HepG2 (cell line): Measurements from ENCODE around the gene C11orf91. TPM values are rescaled to one million over a fixed set of nuclear protein-coding genes. Genes with fewer than 3 reads are reported as not detected.

Experiments used
- ATAC-seq: fragments of 200-7000 bp; cut with Tn5 transposase; 3 replicates; pipeline ENCODE4 v1.9.1; 2020; ENCODE audit warnings: mild to moderate bottlenecking, moderate library complexity
- BruUV-seq: library from RNA; stranded (reverse); fragments of 400-500 nt; replicated peaks from 2 replicates; lab custom pipeline; 2021; lab: Mats Ljungman, UMichigan
- CTCF ChIA-PET: fragments of 300-600 bp; formaldehyde crosslinking; extraction: SDS; loops from one replicate; lab custom pipeline; 2021; ENCODE audit warnings: low total read pairs, inconsistent platforms, low intra/inter-chr PET ratio; lab: Yijun Ruan, JAX
- POLR2A ChIA-PET: fragments of 350-600 bp; sonication (Branson Sonifier 250); formaldehyde crosslinking; loops from one replicate; lab custom pipeline; 2020; ENCODE audit warnings: antibody characterized with exemption, inconsistent platforms; lab: Yijun Ruan, JAX
- DNase-seq: peaks from one replicate; pipeline ENCODE4 v3.0.0-alpha.2; 2015; ENCODE audit warnings: low spot score
- FAIRE-seq: peaks from 3 replicates; lab custom pipeline; 2011; peaks lifted over from hg19 to GRCh38; lab: Jason Lieb, UNC
- H2AFZ ChIP-seq: one replicate; pipeline ENCODE4 v1.6.1; 2011; ENCODE audit warnings: low read length, inconsistent platforms
- H3K27ac ChIP-seq: fragments of 300-600 bp; 3 replicates; pipeline ENCODE4 v1.8.0; 2011; ENCODE audit warnings: mixed run types, mild to moderate bottlenecking, mixed read lengths, low read length, inconsistent platforms; ENCODE audit not compliant: insufficient read depth; ENCODE audit errors: extremely low read length
- H3K27me3 ChIP-seq, 2 experiments: fragments of 200-600 bp in 1 of 2; 2 replicates in 1 of 2; 3 replicates in 1 of 2; pipeline versions ENCODE4 v1.6.0 to v1.8.0; 2011; ENCODE audit warnings: low read length in 2 of 2, mild to moderate bottlenecking in 2 of 2, moderate library complexity in 2 of 2, inconsistent platforms in 1 of 2; ENCODE audit not compliant: insufficient read depth in 2 of 2, control insufficient read depth in 1 of 2
- H3K36me3 ChIP-seq, 2 experiments: fragments of 200-600 bp in 1 of 2; replicated peaks in 1 of 2; 2 replicates in 1 of 2; 3 replicates in 1 of 2; pipeline versions ENCODE4 v1.5.1 to v1.8.0; 2011; ENCODE audit warnings: low read length in 2 of 2, inconsistent platforms in 1 of 2; ENCODE audit not compliant: insufficient read depth in 2 of 2, control insufficient read depth in 1 of 2
- H3K4me1 ChIP-seq: 2 replicates; pipeline ENCODE4 v1.5.1; 2012; ENCODE audit warnings: low read length, inconsistent platforms; ENCODE audit not compliant: insufficient read depth
- H3K4me2 ChIP-seq: 2 replicates; pipeline ENCODE4 v1.6.0; 2011; ENCODE audit warnings: low read depth, low read length, inconsistent platforms
- H3K4me3 ChIP-seq, 3 experiments: fragments of 200-600 bp in 1 of 3; sonication (generic), shearing (Covaris generic) in 1 of 3; replicated peaks in 1 of 3; 2 replicates each; pipeline ENCODE4 v1.5.1; 2011 to 2016; ENCODE audit warnings: low read length in 3 of 3, inconsistent platforms in 2 of 3, low read depth in 2 of 3, mild to moderate bottlenecking in 2 of 3, control low read depth in 1 of 3, mixed read lengths in 1 of 3; ENCODE audit not compliant: insufficient read depth in 1 of 3
- H3K79me2 ChIP-seq: one replicate; pipeline ENCODE4 v1.6.1; 2011; ENCODE audit warnings: low read length, inconsistent platforms; ENCODE audit not compliant: insufficient read depth
- H3K9ac ChIP-seq: 2 replicates; pipeline ENCODE4 v1.6.0; 2011; ENCODE audit warnings: mild to moderate bottlenecking, low read depth, low read length, inconsistent platforms; ENCODE audit not compliant: insufficient read depth
- H3K9me3 ChIP-seq: 2 replicates; pipeline ENCODE4 v1.5.1; 2012; ENCODE audit warnings: mild to moderate bottlenecking, low read length
- H4K20me1 ChIP-seq: 2 replicates; pipeline ENCODE4 v1.6.0; 2011; ENCODE audit warnings: inconsistent platforms, mild to moderate bottlenecking, low read length, moderate library complexity; ENCODE audit not compliant: insufficient read depth
- CEBPB ChIP-seq: IDR thresholded peaks from 2 replicates; pipeline ENCODE4 v1.6.1; 2011; ENCODE audit warnings: low read depth, low read length, improper control_type of control experiment, borderline replicate concordance
- CEBPG ChIP-seq: IDR thresholded peaks from 2 replicates; pipeline ENCODE4 v1.6.1; 2016
- HOXD1 ChIP-seq: sonication (generic); formaldehyde crosslinking; IDR thresholded peaks from 2 replicates; pipeline ENCODE4 v1.5.0; 2020; ENCODE audit warnings: missing genetic modification reagents
- IRF9 ChIP-seq: sonication (generic); formaldehyde crosslinking; IDR thresholded peaks from 2 replicates; pipeline ENCODE4 v1.8.0; 2022; ENCODE audit warnings: missing genetic modification reagents, mild to moderate bottlenecking, borderline replicate concordance
- KDM6A ChIP-seq: IDR thresholded peaks from 2 replicates; pipeline ENCODE4 v1.6.1; 2016; ENCODE audit warnings: low read depth
- KLF12 ChIP-seq: sonication (generic); formaldehyde crosslinking; IDR thresholded peaks from 2 replicates; pipeline ENCODE4 v1.4.0; 2020; ENCODE audit warnings: missing genetic modification reagents, borderline replicate concordance
- KLF13 ChIP-seq: sonication (generic); formaldehyde crosslinking; IDR thresholded peaks from 2 replicates; pipeline ENCODE4 v1.4.0; 2020; ENCODE audit warnings: mild to moderate bottlenecking, missing genetic modification reagents
- KLF6 ChIP-seq: IDR thresholded peaks from 2 replicates; pipeline ENCODE4 v1.8.0; 2016; ENCODE audit warnings: missing biosample characterization, missing genetic modification reagents
- NR2F1 ChIP-seq, 2 experiments: fragments of 450-650 bp in 1 of 2; formaldehyde crosslinking in 1 of 2; IDR thresholded peaks; 2 replicates each; pipeline versions ENCODE4 v1.5.0 to v1.6.1; 2016 to 2020; ENCODE audit warnings: mild to moderate bottlenecking in 1 of 2, missing compliant biosample characterization in 1 of 2, missing genetic modification reagents in 1 of 2, moderate library complexity in 1 of 2
- ONECUT2 ChIP-seq: sonication (generic); formaldehyde crosslinking; IDR thresholded peaks from 2 replicates; pipeline ENCODE4 v1.4.0; 2020; ENCODE audit warnings: missing genetic modification reagents
- TBX2 ChIP-seq: sonication (generic); formaldehyde crosslinking; IDR thresholded peaks from 2 replicates; pipeline ENCODE4 v1.5.0; 2020; ENCODE audit warnings: missing genetic modification reagents, mild to moderate bottlenecking, borderline replicate concordance
- ZBTB1 ChIP-seq: sonication (generic); formaldehyde crosslinking; IDR thresholded peaks from 2 replicates; pipeline ENCODE4 v1.4.0; 2020; ENCODE audit warnings: missing genetic modification reagents, borderline replicate concordance
- ZSCAN30 ChIP-seq: sonication (generic); formaldehyde crosslinking; IDR thresholded peaks from 2 replicates; pipeline ENCODE4 v1.5.0; 2020; ENCODE audit warnings: mild to moderate bottlenecking, missing genetic modification reagents
- WGBS: methylation state at CpG from one replicate; pipeline ENCODE4 v1.1.6; 2017; ENCODE audit warnings: low lambda C conversion rate; 5-methylcytosine and 5-hydroxymethylcytosine counted together
- in situ Hi-C: cut with HindIII; loops from 2 replicates; pipeline ENCODE4 v1.10.0; 2017; ENCODE audit warnings: low pct_unique_long_range_greater_than_20kb; ENCODE audit not compliant: extremely low pct_ligation_motif_present
- intact Hi-C: fragments of 100-400 bp; cut with micrococcal nuclease; formaldehyde crosslinking; loops from one replicate; pipeline ENCODE4 v1.10.0; 2022; ENCODE audit not compliant: unreplicated experiment
- polyA plus RNA-seq, 8 experiments: library from polyadenylated mRNA; depleted of rRNA in 3 of 8; stranded (reverse) in 7 of 8; unstranded in 1 of 8; fragments of >200 nt; fragmentation: Illumina TruSeq in 4 of 8; extraction: Trizol in 4 of 8; gene quantifications; 2 replicates each; pipeline versions ENCODE4 v1.2.1 to v1.2.3, GENCODE V29; 2011 to 2016; ENCODE audit warnings: low read depth in 4 of 8, missing spikeins in 1 of 8, mixed read lengths in 1 of 8; ENCODE audit not compliant: insufficient read depth in 1 of 8
- total RNA-seq, 5 experiments: library from RNA; depleted of rRNA; stranded (reverse); fragments of >200 nt; fragmentation: Illumina TruSeq; extraction: Trizol; gene quantifications; 2 replicates each; pipeline ENCODE4 v1.2.3, GENCODE V29; 2016; ENCODE audit warnings: low read depth in 1 of 5
- TF ChIP-seq, protein P1 (sequence below), 2 experiments: sonication (generic) in 1 of 2; formaldehyde crosslinking in 1 of 2; IDR thresholded peaks; 2 replicates each; pipeline versions ENCODE4 v1.4.0 to v1.6.1; 2018 to 2020; ENCODE audit warnings: missing genetic modification reagents in 2 of 2, borderline replicate concordance in 1 of 2, low read depth in 1 of 2, mild to moderate bottlenecking in 1 of 2, missing biosample characterization in 1 of 2

The C11orf91 gene
- total and polyA plus RNA-seq, 2 of the 13 experiments (the other 11 are each of a cell fraction or from before 2014, with no cell fraction given) = 0.35 TPM; not detected in 1

- H3K4me1 ChIP-seq = peaks cover 35% of the 10 kb centered on the region
- peaks cover 2% of the 10 kb centered on the region for H4K20me1 ChIP-seq
- no peak for ATAC-seq
- CTCF ChIA-PET = no interaction called here
- H3K9ac ChIP-seq = no peak overlapping the region
- no peaks in the 10 kb centered on the region for H3K27me3 ChIP-seq
- no peak overlapping the region for H2AFZ ChIP-seq
- H3K27ac ChIP-seq = no peak overlapping the region
- TF ChIP-seq CEBPB = 0 out of 2 replicates have a peak, but pooled peaks have one; percentile 36
- TF ChIP-seq ZSCAN30 (CRISPR knock-in tag) = no peak
- peak; percentile 59 for TF ChIP-seq CEBPG (CRISPR knock-in tag)
- H3K4me3 ChIP-seq = no peak overlapping the region
- in situ Hi-C loops (no loop called here), intact Hi-C loops (no loop called here)
- no peak for DNase-seq
- peaks cover 23% of the 10 kb centered on the region for H3K79me2 ChIP-seq
- no peak for FAIRE-seq
- WGBS = 100% methylated on average over 1 of the region's 2 CpGs
- no TSS peak for BruUV-seq
- no peaks in the 10 kb centered on the region for H3K9me3 ChIP-seq
- POLR2A ChIA-PET = interaction anchor here (0.9 kb wide), 1 partner anchor 23 kb away, joined by 3 read pairs; no protein-coding TSS in a partner anchor
- H3K36me3 ChIP-seq = peaks cover 11 to 32% of the 10 kb centered on the region in 2 experiments
- no peak overlapping the region for H3K4me2 ChIP-seq
These were observed 22.1 kb upstream of the C11orf91 start for GRCh38 chr11:33722590-33723234.

GRCh38 chr11:33721984-33722383 is 21.4 kb upstream of the C11orf91 start:
- intact Hi-C loops (no loop called here), in situ Hi-C loops (no loop called here)
- Histone ChIP-seq H2AFZ (no peak overlapping the region), H3K36me3 (peaks cover 13 to 39% of the 10 kb centered on the region in 2 experiments), H4K20me1 (peaks cover 2% of the 10 kb centered on the region), H3K79me2 (peaks cover 23% of the 10 kb centered on the region), H3K27ac (no peak overlapping the region), H3K9me3 (no peaks in the 10 kb centered on the region), H3K4me2 (no peak overlapping the region), H3K4me3 (no peak overlapping the region), H3K27me3 (no peaks in the 10 kb centered on the region), H3K4me1 (peaks cover 35% of the 10 kb centered on the region), H3K9ac (no peak overlapping the region)
- no peak for DNase-seq
- TF ChIP-seq TBX2 (no peak), ONECUT2 (CRISPR knock-in tag) (no peak), KLF12 (CRISPR knock-in tag) (no peak), KLF13 (CRISPR knock-in tag) (no peak), IRF9 (CRISPR knock-in tag) (no peak), KDM6A (no peak), NR2F1 (CRISPR knock-in tag; IDR thresholded peaks at IDR 0.05) (no peak), HOXD1 (no peak), KLF6 (CRISPR knock-in tag) (no peak), ZBTB1 (CRISPR knock-in tag) (no peak)
- TF ChIP-seq, protein P1, sequence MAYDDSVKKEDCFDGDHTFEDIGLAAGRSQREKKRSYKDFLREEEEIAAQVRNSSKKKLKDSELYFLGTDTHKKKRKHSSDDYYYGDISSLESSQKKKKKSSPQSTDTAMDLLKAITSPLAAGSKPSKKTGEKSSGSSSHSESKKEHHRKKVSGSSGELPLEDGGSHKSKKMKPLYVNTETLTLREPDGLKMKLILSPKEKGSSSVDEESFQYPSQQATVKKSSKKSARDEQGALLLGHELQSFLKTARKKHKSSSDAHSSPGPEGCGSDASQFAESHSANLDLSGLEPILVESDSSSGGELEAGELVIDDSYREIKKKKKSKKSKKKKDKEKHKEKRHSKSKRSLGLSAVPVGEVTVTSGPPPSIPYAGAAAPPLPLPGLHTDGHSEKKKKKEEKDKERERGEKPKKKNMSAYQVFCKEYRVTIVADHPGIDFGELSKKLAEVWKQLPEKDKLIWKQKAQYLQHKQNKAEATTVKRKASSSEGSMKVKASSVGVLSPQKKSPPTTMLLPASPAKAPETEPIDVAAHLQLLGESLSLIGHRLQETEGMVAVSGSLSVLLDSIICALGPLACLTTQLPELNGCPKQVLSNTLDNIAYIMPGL (CRISPR knock-in tag; IDR thresholded peaks at IDR 0.05; ENCODE audit: borderline replicate concordance in 1 of 2, low read depth in 1 of 2) = no peak
- no TSS peak for BruUV-seq
- no peak for FAIRE-seq
- 100% methylated on average over 5 of the region's 5 CpGs for WGBS
- ATAC-seq = no peak
- ChIA-PET POLR2A (interaction anchor here (0.9 kb wide), 1 partner anchor 22 kb away, joined by 3 read pairs; no protein-coding TSS in a partner anchor), CTCF (no interaction called here)
